ENCODE data around the gene CYP19A1.

DNA sequence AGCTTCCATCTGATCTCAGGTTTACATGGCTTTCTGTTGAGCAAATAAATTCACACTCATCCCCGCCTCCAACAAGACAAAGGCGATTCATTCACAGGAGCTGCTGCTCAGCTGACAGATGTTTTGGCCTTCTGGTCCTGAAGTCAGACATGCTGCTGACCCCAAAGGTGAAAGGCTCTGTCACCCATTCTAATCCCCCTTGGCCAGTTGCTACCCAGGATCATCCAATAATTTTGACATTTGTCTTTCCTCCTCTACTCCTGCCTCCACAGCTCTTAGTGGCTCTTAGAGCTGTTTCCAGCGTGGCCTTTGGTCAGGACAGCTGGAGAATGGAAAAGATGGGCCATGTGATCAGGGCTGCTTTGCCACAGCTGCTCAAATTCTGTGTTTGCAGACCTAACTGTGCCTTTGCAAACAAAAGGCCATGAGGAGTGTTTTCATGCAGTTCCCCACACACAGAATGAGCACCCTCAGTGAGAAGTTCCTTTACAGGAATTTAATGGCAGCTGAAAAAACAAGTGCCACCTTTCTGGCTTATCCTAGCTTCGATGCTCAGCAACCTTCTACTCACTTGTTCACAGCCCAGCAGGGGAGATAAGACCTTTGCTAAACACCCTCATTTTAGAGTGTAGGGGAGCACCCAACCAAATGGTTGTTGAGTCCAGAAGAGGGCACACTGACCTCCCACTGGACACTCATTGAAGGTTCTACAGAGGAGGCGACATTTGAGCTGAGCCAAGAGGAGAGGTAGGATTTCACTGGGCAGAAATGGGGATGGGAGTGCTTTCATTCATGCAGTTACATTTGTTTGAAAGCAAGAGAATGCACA, 39.0 kb downstream of the CYP19A1 start:
- TF ChIP-seq CTCF (IDR thresholded peaks at IDR 0.05) (no peak), POLR2A (IDR thresholded peaks at IDR 0.05) (no peak)
